Measurements from ENCODE around the gene MAP4. TPM values are rescaled to one million over a fixed set of nuclear protein-coding genes. Genes with fewer than 3 reads are reported as not detected.

Gene MAP4
- total and polyA plus RNA-seq, 4 donors: 16.6 to 41.4 (median 30.8) TPM

GRCh38 chr3:47950453-47951169 is 65.6 kb downstream of the MAP4 start:
- Histone ChIP-seq H3K36me3 (ENCODE audit: control insufficient read depth in 4 of 4, insufficient read depth in 3 of 4, low read depth in 1 of 4, low read length in 3 of 4) (no peaks in the 10 kb centered on the region), H3K27me3 (ENCODE audit: control insufficient read depth in 4 of 4, insufficient read depth in 4 of 4, low read length in 3 of 4) (no peaks in the 10 kb centered on the region), H3K9me3 (ENCODE audit: control insufficient read depth in 4 of 4, low read length in 3 of 4) (no peaks in the 10 kb centered on the region), H3K27ac (ENCODE audit: low read depth in 1 of 2, low read length in 2 of 2) (no peak overlapping the region), H3K4me1 (ENCODE audit: control insufficient read depth in 4 of 4, insufficient read depth in 4 of 4, low read length in 3 of 4) (peaks cover 2 to 13% (median 5%) of the 10 kb centered on the region in 4 donors), H3K9ac (ENCODE audit: low read depth in 1 of 2, low read length in 2 of 2) (no peak overlapping the region), H3K4me3 (ENCODE audit: low read depth in 1 of 3, low read length in 3 of 3) (no peak overlapping the region)
- no peak for DNase-seq (ENCODE audit: low spot score)
- 95% methylated on average over 5 of the region's 5 CpGs for WGBS
- TF ChIP-seq CTCF (IDR thresholded peaks at IDR 0.05; ENCODE audit: low read depth, low read length, missing input control) (no peak), FOXA2 (IDR thresholded peaks at IDR 0.05) (no peak), HNF4G (IDR thresholded peaks at IDR 0.05) (no peak)

GRCh38 chr3:47949979-47950378 is 66.2 kb downstream of the MAP4 start:
- H3K4me3 ChIP-seq (ENCODE audit: low read depth in 1 of 3, low read length in 3 of 3): no peak overlapping the region
- H3K36me3 ChIP-seq (ENCODE audit: control insufficient read depth in 4 of 4, insufficient read depth in 3 of 4, low read depth in 1 of 4, low read length in 3 of 4): no peaks in the 10 kb centered on the region
- H3K4me1 ChIP-seq (ENCODE audit: control insufficient read depth in 4 of 4, insufficient read depth in 4 of 4, low read length in 3 of 4): peaks cover 2 to 10% (median 3%) of the 10 kb centered on the region in 4 donors
- peak overlapping the region in 1 of 2 donors; percentile 6 for H3K9ac ChIP-seq (ENCODE audit: low read depth in 1 of 2, low read length in 2 of 2)
- H3K9me3 ChIP-seq (ENCODE audit: control insufficient read depth in 4 of 4, low read length in 3 of 4): no peaks in the 10 kb centered on the region
- WGBS: 93% methylated on average over 3 of the region's 3 CpGs
- TF ChIP-seq JUND (IDR thresholded peaks at IDR 0.05): no peak
- TF ChIP-seq YY1 (IDR thresholded peaks at IDR 0.05): no peak
- no peak for TF ChIP-seq EGR1 (IDR thresholded peaks at IDR 0.05; ENCODE audit: low read depth in 2 of 2)
- TF ChIP-seq CTCF (IDR thresholded peaks at IDR 0.05; ENCODE audit: low read depth, low read length, missing input control): no peak
- TF ChIP-seq TAF1 (conservative IDR thresholded peaks at IDR 0.05): no peak
- TF ChIP-seq REST (IDR thresholded peaks at IDR 0.05): no peak
- TF ChIP-seq HNF4G (IDR thresholded peaks at IDR 0.05): no peak
- TF ChIP-seq SP1 (IDR thresholded peaks at IDR 0.05): no peak
- DNase-seq (ENCODE audit: low spot score): no peak
- no peak overlapping the region for H3K27ac ChIP-seq (ENCODE audit: low read depth in 1 of 2, low read length in 2 of 2)
- no peaks in the 10 kb centered on the region for H3K27me3 ChIP-seq (ENCODE audit: control insufficient read depth in 4 of 4, insufficient read depth in 4 of 4, low read length in 3 of 4)

Measured in liver (tissue), 9 donors.